Inflammatory macrophage treated with lipopolysaccharide for 4 hours (primary cell): ENCODE measurements around the gene SCNN1A.

ENCODE experiments used
- DNase-seq: peaks from one replicate; pipeline ENCODE4 v3.0.0-alpha.2; 2020

SCNN1A gene

DNA sequence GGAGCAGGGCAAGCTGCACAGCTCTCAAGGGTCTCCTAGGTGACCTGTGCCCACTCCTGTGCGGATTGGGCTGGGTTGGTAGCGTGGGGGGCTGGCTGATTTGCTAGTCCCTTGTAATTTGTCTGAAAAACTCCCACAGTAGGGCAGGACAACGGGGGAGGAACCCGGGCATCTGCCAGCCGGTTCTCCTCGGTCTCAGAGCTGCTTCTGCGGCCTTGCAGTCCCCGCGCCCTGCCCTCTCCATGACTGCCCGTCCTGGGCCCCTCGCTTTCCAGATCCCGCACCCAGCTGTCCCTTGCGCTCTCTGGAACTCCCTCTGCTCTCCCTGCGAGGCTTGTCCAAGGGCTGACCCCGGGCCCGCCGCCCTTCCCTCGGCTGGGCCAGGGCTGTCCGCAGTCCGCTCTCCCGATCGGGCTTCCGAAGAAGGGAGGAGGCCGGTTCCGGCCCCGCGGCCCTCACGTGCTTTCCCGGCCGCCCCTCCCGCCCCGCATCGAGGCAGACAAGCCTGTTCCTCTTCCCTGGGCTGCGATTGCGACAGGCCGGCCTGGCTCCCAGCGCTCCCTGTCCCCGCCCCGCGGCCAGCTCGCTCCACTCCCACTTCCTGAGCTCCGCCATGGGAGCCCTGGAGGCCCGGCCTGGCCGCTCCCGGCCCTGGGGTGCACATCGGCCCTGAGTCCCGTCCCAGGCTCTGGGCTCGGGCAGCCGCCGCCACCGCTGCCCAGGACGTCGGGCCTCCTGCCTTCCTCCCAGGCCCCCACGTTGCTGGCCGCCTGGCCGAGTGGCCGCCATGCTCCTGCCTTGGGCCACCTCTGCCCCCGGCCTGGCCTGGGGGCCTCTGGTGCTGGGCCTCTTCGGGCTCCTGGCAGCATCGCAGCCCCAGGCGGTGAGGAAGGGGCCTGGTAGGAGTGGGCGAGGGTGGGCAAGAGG is 8.5 kb upstream of the SCNN1A start, which contains the start of gene LTBR:
LTBR (plus strand) TSS at position 591 of the 927 bp plus-strand sequence; CDS start at position 788, 197 bp downstream.
- DNase-seq = peak; percentile 96

DNA sequence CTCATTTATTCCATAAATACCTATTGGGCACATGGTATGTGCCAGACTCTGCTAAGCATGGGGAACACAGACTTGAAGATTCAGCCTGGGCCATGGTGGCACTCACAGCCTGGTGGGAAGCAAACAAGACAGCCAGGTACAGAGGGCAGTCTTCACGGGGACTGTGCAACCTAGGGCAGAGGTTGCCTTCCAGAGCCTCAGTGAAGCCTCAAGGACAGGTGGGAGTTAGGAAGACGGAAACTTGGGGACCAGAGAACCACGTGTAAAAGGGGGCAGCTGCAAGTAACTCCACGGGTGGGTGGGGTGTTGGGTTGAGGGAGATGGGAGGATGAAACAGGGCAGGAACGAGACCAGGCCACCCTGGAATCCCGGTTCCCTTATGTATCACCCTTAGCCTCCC is 7.6 kb upstream of the SCNN1A start:
- no peak for DNase-seq

GRCh38 chr12:6382371-6382770 is 7.0 kb upstream of the SCNN1A start:
- no peak for DNase-seq

DNA sequence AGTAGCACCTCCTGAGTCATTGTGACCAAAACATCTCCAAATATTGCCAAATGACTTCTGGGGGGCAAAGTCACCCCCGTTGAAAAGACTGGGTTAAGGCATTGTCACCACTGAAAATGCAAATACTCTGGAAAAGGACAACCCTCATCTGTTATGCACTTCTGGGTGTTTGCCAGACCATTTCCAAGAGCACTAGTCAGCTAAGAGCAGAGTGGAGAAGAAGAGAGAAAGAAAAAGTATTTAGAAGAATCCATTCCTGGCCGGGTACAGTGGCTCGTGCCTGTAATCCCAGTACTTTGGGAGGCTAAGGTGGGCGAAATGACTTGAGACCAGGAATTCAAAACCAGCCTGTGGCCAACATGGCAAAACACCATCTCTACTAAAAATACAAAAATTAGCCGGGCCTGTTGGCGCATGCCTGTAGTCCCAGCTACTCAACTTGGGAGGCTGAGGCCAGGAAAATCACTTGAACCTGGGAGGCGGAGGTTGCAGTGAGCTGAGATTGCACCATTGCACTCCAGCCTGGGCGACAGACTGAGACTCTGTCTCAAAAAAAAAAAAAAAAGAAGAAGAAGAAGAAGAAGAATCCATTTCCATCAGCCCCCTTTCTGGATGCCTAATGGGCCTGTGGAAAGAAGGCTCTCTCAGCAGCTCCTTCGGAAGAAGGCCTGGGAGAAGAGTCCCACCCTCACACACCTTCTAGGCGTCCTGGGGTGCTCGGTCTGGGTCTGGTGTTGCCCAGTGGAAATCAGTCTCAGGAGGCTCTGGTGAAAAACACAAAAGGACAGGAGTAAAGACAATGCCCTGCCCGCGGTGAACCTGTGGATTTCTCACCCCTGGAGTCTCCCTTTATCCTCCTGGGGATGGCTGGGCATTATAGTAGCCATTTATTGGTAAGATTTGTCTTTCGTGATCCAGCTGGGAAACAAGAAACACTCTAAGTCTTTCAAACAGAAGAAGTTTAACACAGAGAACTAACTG is 5.1 kb upstream of the SCNN1A start:
- DNase-seq = no peak

- peak; percentile 35 for DNase-seq
These were observed 3.5 kb upstream of the SCNN1A start for GRCh38 chr12:6378709-6379472.

GRCh38 chr12:6377667-6377994 is 2.3 kb upstream of the SCNN1A start:
- no peak for DNase-seq

DNA sequence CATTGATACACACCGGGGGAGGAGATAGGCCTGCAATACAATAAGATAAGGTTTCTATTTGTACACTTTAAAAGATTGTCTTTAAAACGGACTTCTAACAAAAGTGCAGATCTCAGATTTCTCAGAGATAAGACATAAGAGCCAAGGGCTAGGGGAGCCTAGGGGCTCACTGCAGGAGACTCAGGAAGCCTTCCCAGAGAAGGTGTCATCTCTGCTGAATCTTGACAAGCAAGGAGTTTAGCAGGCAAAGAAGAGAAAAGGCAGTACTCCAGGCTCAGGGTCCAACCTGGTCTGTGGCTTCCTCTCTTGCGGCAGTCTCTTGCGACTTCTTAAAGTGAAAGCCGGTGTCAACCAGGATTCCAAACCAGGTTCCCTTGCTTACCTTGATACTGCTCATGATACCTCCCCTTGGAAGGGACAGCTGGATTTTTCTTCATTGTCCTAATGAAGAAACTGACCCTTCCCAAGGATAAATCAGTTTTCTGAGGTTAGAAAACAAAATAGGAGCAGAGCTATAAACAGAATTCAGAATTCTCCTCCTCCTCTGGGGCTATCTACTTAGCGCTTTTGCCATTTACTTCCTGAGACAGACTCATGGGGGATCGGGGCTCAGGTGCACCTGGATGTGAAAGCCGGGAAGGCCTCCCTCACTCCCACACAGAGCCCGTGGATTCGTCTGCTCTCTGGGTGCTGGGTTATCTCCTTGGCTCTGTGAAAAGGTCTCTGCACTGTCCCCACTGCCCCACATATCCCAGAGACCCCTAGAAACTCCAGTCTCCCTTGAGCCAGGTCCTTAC is 1.7 kb upstream of the SCNN1A start:
- DNase-seq = no peak

- peak; percentile 38 for DNase-seq
These were observed 911 bp upstream of the SCNN1A start for GRCh38 chr12:6376079-6376869.

- no peak for DNase-seq
These were observed 590 bp downstream of the SCNN1A start for GRCh38 chr12:6374786-6375160.

DNA sequence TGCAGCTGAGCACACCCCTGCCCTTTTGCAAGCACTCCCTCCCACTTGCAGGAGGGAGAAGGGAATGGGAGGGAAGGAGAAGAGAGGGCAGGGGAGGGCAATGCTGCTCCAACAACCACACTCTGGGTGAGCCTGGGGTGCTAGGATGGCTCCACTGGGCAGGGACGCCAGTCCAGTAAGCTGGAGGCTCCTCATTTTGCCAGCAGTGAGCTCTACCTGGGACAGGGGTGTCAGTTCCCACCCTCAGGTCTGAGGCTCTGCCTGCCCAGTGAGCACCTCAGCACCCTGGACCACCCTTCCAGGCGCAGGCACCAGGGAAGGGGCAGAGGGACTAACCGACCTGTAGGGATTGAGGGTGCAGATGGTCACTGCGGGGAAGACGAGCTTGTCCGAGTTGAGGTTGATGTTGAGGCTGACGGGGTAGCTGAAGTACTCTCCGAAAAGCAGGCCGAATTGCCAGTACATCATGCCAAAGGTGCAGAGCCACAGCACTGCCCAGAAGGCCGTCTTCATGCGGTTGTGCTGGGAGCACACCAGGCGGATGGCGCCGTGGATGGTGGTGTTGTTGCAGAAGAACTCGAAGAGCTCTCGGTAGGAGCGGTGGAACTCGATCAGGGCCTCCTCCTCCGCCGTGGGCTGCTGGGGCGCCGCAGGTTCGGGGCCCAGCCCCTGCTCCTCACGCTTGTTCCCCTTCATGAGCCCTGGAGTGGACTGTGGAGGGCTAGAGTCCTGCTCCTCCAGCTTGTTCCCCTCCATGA is 1.2 kb downstream of the SCNN1A start:
- DNase-seq = no peak

DNA sequence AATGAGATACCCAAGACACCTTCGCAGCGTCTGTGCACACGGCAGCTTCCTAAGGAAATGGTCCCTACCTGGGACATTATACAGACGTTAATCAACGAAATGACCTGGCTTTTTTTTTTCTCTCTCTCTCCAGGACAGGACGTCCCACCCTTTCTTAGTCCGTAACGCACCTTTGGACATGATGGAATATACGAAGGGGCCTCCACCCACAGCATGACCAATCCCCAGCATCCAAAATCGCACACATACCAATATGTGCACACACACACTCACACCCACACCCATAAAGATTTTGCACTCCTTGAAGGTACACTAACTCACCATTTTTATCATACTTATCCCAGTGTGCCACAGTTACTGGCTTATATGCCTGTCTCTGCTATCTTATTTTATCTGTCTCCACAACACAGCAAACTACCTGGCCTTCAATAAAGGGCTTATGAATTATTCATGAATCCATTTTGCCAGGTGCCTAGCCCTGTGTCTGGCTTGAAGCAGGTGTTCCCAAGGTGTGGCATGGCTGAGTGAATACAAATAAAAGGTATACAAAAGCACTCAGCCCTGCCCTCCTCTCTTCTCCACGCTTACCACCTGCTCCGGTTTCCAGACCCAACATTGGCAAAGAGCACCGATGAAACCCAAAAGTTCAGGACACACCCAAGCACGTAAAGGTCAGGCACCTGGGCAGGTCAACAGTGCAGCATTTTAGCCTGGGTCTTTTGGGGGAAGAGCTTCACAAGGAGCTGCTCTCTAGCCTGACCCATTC is 2.2 kb downstream of the SCNN1A start:
- no peak for DNase-seq

GRCh38 chr12:6372403-6373003 is 2.9 kb downstream of the SCNN1A start:
- DNase-seq = peak; percentile 42

DNA sequence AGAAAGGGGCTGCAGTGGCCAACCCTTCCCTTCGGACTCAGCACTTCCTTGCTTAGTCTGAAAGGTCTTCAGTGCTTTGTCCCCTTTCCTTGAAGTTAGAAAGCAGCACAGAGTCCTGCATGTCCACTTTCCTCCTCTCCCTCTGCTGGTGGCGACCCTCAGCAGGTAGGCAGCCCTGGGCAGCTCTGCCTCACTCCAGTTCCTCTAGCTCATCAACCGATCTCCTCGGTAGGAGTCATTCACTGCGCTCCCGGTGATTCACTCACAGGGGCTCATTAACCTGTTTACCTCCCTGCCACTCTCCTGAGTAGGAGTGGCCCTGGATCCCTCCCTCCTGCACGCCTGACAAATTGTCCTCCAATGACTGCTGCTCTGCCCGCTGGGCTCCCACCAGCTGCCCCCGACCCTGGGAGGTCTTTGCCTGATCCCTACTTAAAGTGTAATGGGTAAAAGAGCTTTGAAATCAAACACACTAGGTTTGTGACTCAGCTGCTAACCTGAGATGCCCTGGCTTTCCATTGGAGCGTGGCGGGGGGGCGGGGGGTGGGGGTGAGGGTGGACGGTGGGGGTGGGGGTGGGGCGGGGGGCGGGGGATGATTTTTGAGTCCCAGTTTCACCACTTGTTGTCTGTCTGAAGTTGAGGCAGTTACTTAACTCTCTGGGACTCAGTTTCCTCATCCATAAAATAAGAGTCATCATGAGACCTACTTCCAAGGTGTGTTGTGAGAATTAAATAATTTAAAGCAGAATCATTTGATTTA is 4.2 kb downstream of the SCNN1A start:
- DNase-seq = no peak

DNA sequence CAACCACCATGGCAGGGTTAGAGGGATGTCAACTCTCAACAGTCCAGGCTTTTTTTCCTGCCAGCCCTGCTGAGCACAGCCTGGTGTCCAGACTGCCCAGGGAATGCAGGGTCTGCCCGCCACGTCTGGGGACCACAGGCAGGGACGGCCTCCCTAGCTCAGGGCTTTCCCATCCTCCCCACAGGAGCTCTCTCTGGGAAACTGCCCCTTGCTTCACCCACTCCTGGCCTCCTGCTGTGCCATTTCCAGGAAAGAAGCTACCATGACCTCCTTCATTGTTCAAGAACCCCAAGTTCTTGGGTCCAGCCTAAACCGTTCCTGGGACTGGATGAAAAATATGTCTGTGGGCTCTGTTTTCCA is 4.8 kb downstream of the SCNN1A start:
- DNase-seq = no peak

DNA sequence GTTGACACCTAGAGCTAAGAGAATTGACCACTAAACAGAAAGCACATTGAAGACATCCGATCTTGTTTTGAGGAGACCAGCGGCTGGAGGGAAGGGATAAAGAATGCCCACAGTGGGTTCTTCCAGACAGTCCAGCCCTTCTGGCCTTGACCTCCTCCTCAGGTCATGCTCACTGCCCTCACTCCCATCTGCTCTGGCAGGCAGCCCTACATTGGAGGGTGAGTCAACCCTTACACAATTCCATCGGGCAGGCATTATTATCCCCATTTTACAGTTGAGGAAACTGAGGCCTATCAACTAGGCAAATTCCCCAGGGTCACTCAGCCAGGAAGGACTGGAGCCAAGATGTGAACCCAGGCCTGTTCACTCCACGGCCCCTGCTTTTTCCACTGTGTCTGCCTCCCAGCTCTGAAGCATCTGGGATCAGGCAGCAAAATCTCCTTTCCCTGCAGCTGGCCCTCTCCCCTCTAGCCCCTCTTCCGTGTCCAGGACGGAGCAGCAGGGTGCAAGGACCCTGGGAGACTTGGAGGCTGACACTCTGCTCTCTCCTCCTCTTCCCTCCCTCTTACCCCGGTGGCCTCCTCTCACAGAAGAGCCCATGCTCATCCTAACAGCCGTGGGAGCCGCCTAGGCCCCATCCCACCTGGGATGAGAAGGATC is 5.3 kb downstream of the SCNN1A start:
- no peak for DNase-seq

- no peak for DNase-seq
These were observed 6.3 kb downstream of the SCNN1A start for GRCh38 chr12:6368906-6369525.
